ENCODE measurements around the gene EPB41L4A.

Gene EPB41L4A

GRCh38 chr5:112186401-112186990 lies 232.6 kb downstream of the EPB41L4A start:
- no peak overlapping the region for H3K27ac ChIP-seq
- no peaks in the 10 kb centered on the region for H3K4me1 ChIP-seq (ENCODE audit: low read depth, poor library complexity, severe bottlenecking)
- no peak overlapping the region for H3K4me3 ChIP-seq (IDR thresholded peaks at IDR 0.05; ENCODE audit: insufficient read depth, low read depth, low read length)
- H3K4me2 ChIP-seq: no peak overlapping the region
- H3K9ac ChIP-seq: no peak overlapping the region
- H2AFZ ChIP-seq (ENCODE audit: low read depth): no peak overlapping the region
- no peaks in the 10 kb centered on the region for H3K36me3 ChIP-seq (ENCODE audit: insufficient read depth)
- no peaks in the 10 kb centered on the region for H4K20me1 ChIP-seq (ENCODE audit: insufficient read depth)
- H3K79me2 ChIP-seq (ENCODE audit: insufficient read depth, low read depth): no peaks in the 10 kb centered on the region
- TF ChIP-seq CTCF (conservative IDR thresholded peaks at IDR 0.05; ENCODE audit: low read depth, low read length): peak; percentile 62
- H3K27me3 ChIP-seq (ENCODE audit: insufficient read depth, low read depth): no peaks in the 10 kb centered on the region

DNA sequence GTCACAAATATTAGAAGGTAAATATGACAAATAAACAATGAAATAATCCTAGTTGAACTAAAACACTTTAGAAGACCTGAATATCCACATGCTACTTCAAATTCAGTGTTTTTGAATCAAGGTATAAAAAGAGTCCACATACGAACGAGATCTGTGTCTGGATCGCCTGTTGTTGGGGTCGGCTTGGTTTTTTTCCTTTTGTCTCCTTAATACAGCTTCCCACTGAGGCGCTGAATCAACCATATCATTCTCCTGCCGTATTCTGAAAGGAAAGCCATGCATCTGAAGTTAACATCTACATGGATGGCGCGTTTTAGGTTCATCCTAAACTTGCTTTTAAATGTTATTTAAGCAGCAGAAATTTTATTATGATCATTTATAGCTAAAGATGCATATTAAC lies 235.2 kb downstream of the EPB41L4A start:
- Histone ChIP-seq H2AFZ (ENCODE audit: low read depth) (no peak overlapping the region), H3K4me1 (ENCODE audit: low read depth, poor library complexity, severe bottlenecking) (no peaks in the 10 kb centered on the region), H3K4me3 (IDR thresholded peaks at IDR 0.05; ENCODE audit: insufficient read depth, low read depth, low read length) (no peak overlapping the region), H3K9ac (no peak overlapping the region), H3K27ac (no peak overlapping the region), H3K27me3 (ENCODE audit: insufficient read depth, low read depth) (no peaks in the 10 kb centered on the region), H3K79me2 (ENCODE audit: insufficient read depth, low read depth) (no peaks in the 10 kb centered on the region), H3K36me3 (ENCODE audit: insufficient read depth) (no peaks in the 10 kb centered on the region), H3K4me2 (no peak overlapping the region), H4K20me1 (ENCODE audit: insufficient read depth) (no peaks in the 10 kb centered on the region)
- no peak for TF ChIP-seq CTCF (conservative IDR thresholded peaks at IDR 0.05; ENCODE audit: low read depth, low read length)

DNA sequence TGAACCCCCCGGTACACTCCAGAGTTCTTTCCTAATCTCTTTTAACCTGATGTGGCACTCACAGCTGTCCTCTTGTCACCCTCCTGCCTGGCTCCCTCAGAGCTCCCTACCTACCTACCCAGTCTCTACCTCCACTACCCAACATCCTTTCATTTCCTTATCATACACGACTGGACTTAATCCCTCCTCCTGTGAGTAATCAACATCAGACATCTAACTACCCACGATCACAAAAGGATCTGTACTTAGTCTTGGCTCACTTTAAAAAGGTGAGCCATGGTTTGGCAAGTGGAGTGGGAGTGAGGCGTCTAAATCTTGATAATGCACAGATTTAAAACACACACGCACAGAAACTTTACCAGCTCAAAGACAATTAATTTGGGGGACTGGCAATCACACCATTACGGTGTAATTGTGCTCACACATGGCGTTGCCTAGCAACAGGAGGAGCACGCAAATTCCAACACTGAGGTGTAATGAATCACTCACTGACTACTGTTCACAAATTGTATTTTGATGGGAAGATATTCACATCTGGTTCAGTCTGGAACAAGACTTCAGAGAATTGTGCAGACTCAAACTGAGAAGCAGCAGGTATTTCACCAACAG lies 235.9 kb downstream of the EPB41L4A start:
- Histone ChIP-seq H2AFZ (ENCODE audit: low read depth) (no peak overlapping the region), H3K9ac (no peak overlapping the region)

DNA sequence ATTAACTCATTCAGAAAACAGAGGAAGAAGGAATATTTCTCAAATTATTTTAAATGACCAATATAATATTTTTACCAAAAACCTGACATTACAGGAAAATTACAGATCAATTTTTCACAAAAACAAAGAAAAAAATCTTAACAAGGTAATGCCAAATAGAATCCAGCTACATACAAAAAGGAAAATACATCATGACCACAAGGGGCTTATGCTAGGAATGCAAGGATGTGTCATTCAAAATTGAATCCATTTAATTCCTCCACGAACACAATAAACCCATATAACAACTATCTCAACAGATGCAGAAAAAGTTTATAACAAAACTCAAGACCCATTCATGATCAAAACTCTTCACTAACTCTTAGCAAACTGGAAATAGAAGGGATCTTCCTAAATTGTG lies 239.8 kb downstream of the EPB41L4A start:
- H3K4me3 ChIP-seq (IDR thresholded peaks at IDR 0.05; ENCODE audit: insufficient read depth, low read depth, low read length): no peak overlapping the region
- no peak overlapping the region for H3K9ac ChIP-seq
- no peaks in the 10 kb centered on the region for H4K20me1 ChIP-seq (ENCODE audit: insufficient read depth)
- H3K4me2 ChIP-seq: no peak overlapping the region
- no peaks in the 10 kb centered on the region for H3K27me3 ChIP-seq (ENCODE audit: insufficient read depth, low read depth)
- TF ChIP-seq CTCF (conservative IDR thresholded peaks at IDR 0.05; ENCODE audit: low read depth, low read length): no peak
- H3K36me3 ChIP-seq (ENCODE audit: insufficient read depth): no peaks in the 10 kb centered on the region
- H2AFZ ChIP-seq (ENCODE audit: low read depth): no peak overlapping the region
- no peak overlapping the region for H3K27ac ChIP-seq
- H3K79me2 ChIP-seq (ENCODE audit: insufficient read depth, low read depth): no peaks in the 10 kb centered on the region
- peaks cover 4% of the 10 kb centered on the region for H3K4me1 ChIP-seq (ENCODE audit: low read depth, poor library complexity, severe bottlenecking)

More for the DNA sequence above, 235.9 kb downstream of the EPB41L4A start:
- H3K4me2 ChIP-seq: no peak overlapping the region
- no peak overlapping the region for H3K4me3 ChIP-seq (IDR thresholded peaks at IDR 0.05; ENCODE audit: insufficient read depth, low read depth, low read length)
- H3K4me1 ChIP-seq (ENCODE audit: low read depth, poor library complexity, severe bottlenecking): no peaks in the 10 kb centered on the region
- H3K27ac ChIP-seq: no peak overlapping the region
- H3K79me2 ChIP-seq (ENCODE audit: insufficient read depth, low read depth): no peaks in the 10 kb centered on the region
- no peaks in the 10 kb centered on the region for H3K36me3 ChIP-seq (ENCODE audit: insufficient read depth)
- no peaks in the 10 kb centered on the region for H3K27me3 ChIP-seq (ENCODE audit: insufficient read depth, low read depth)
- TF ChIP-seq CTCF (conservative IDR thresholded peaks at IDR 0.05; ENCODE audit: low read depth, low read length): no peak
- no peaks in the 10 kb centered on the region for H4K20me1 ChIP-seq (ENCODE audit: insufficient read depth)

Data from KMS-11 (cell line).